Fibroblast of gingiva (primary cell): ENCODE data around the gene IDE.
"Not testable (repeated sequence)": the region's sequence is repeated elsewhere in the genome, so short reads cannot be mapped to it uniquely, and the experiment has no call there.

Source experiments
- DNase-seq: peaks from one replicate; pipeline ENCODE4 v3.0.0-alpha.2; 2011; ENCODE audit warnings: low read depth

IDE gene

GRCh38 chr10:92419740-92420545 is 153.9 kb downstream of the IDE start:
- DNase-seq = peak; percentile 26

GRCh38 chr10:92418891-92419290 is 155.0 kb downstream of the IDE start:
- no peak for DNase-seq

- no peak for DNase-seq
Measured at GRCh38 chr10:92418221-92418620, 155.7 kb downstream of the IDE start.

- DNase-seq = no peak
Measured at GRCh38 chr10:92413519-92413918, 160.4 kb downstream of the IDE start.

- no peak for DNase-seq
Measured at GRCh38 chr10:92413011-92413410, 160.9 kb downstream of the IDE start.

GRCh38 chr10:92411406-92411805 is 162.5 kb downstream of the IDE start:
- DNase-seq = no peak

GRCh38 chr10:92410501-92410900 is 163.4 kb downstream of the IDE start:
- DNase-seq = no peak

GRCh38 chr10:92408017-92408361 is 165.9 kb downstream of the IDE start:
- no peak for DNase-seq

GRCh38 chr10:92407305-92408016 is 166.4 kb downstream of the IDE start:
- DNase-seq = no peak

GRCh38 chr10:92405419-92405924 is 168.4 kb downstream of the IDE start:
- DNase-seq = no peak

GRCh38 chr10:92404612-92405418 is 169.1 kb downstream of the IDE start:
- no peak for DNase-seq

GRCh38 chr10:92402234-92402633 is 171.7 kb downstream of the IDE start:
- not testable (repeated sequence) for DNase-seq
